Measurements from ENCODE around the gene NLGN1.

- TF ChIP-seq CTCF (IDR thresholded peaks at IDR 0.05; ENCODE audit: low read length) (no peak), EZH2 (IDR thresholded peaks at IDR 0.05; ENCODE audit: borderline replicate concordance, low read length) (no peak)
Observed at GRCh38 chr3:174099724-174100123, 702.2 kb downstream of the NLGN1 start.

All from OCI-LY1 (cell line).